ENCODE data around the gene XYLT1.

The XYLT1 gene

GRCh38 chr16:17224350-17224749, 246.4 kb downstream of the XYLT1 start:
- no peak for DNase-seq (ENCODE audit: low read depth)

DNA sequence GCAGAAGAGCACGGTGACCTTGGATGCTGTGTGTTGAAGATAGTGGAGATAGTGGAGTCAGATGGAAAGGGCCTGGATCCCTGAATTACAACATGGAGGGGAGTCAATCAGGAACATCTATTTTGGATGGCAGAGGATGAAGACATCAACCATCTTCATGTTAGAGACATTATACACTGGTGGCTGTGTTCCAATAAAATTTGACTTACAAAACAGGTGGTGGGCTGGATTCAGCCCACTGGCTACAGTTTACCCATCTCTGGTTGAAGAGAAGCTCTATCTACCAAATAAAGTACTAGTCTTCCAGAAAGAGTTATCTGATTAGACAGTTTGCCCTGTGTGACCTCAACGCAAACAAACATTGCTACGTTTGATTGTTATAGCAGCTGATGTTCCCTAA, 247.2 kb downstream of the XYLT1 start:
- DNase-seq (ENCODE audit: low read depth), result no peak

GRCh38 chr16:17222871-17223401, 247.8 kb downstream of the XYLT1 start:
- DNase-seq (ENCODE audit: low read depth), result no peak

- DNase-seq (ENCODE audit: low read depth), result no peak
Measured at GRCh38 chr16:17219991-17220390, 250.8 kb downstream of the XYLT1 start.

- no peak for DNase-seq (ENCODE audit: low read depth)
Measured at GRCh38 chr16:17215936-17216335, 254.8 kb downstream of the XYLT1 start.

DNA sequence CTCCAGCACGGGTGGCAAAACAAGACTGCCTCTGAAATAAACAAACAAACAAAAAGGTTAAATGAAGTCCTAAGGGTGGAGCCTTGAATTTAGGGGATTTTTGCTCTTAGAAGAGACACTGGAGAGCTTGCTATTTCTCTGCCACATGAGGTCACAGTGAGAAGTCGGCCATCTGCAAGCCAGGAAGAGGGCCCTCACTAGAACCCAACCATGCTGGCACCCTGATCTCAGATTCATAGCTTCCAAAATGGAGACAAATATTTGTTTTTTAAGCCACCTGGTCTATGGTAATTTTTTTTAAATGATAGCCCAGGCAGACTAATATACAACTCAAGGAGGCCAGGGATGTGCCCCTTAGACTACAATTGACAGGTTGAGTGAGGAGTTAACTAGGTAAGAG, 255.5 kb downstream of the XYLT1 start:
- no peak for DNase-seq (ENCODE audit: low read depth)

DNA sequence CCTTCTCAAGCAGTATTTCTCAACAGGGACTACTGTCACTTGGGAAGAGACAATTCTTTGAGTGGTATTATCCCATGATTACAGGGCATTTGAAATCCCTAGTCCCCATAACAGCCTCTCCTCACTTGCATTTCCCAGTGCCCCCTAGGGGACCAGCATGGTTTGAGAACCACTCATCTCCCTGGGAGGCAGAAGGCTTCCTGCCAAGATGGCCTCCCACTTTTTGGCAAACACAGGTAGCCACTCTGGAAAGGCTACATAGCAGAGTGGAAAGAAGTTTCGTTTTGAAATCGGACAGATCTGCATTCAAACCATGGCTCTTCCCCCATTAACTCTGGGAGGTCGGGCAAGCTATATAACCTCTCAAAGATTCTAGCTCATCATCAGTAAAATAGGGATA, 256.8 kb downstream of the XYLT1 start:
- no peak for DNase-seq (ENCODE audit: low read depth)

DNA sequence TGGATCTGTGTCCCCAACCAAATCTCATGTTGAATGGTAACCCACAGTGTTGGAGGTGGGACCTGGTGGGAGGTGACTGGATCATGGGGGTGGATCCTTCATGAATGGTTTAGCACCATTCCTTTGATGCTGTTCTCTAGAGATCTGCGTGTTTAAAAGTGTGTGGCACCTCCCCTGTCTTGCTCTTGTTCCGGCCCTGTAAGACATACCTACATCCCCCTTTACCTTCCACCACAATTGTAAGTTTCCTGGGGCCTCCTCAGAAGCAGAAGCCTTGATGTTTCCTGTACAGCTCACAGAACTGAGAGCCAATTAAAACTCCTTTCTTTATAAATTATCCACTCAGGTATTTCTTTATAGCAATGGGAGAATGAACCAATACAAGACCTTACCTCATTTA, 257.7 kb downstream of the XYLT1 start:
- DNase-seq (ENCODE audit: low read depth), result no peak

- no peak for DNase-seq (ENCODE audit: low read depth)
Measured at GRCh38 chr16:17212606-17213005, 258.2 kb downstream of the XYLT1 start.

DNA sequence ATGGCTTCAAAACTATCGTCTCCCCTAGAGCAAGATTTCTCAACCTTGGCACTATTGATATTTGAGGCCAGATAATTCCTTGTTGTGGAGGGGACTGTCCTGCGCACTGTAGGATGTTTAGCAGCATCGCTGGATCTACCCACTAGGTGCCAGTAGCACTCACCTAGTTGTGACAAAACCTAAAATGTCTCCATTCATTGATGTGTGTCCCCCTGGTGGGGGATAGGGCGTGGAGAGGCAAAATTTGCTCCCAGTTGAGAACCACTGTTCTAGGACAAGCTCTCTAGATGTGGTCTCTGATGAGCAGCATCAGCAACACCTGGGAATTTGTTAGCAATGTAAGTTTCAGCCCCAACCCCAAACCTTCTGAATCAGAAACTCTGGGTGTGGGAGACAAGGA, 259.0 kb downstream of the XYLT1 start:
- DNase-seq (ENCODE audit: low read depth), result no peak

DNA sequence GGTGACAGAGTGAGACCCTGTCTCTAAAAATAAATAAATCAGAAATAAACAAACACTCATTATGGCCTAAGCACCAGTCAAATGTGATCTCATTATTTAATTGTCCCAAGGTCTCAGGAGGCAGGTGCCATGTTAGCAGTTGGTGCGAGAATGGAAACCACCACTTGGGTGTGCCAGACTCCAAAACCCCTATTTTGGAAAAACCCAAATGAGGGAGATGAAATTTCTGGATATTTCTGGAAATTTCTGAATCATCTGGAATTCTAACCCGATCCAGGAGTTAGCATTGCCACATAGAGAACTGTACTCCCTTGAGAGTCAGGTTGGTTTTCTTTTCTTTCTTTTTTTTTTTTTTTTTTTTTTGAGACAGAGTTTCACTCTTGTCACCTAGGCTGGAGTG, 264.0 kb downstream of the XYLT1 start:
- peak; percentile 4 for DNase-seq (ENCODE audit: low read depth)

DNA sequence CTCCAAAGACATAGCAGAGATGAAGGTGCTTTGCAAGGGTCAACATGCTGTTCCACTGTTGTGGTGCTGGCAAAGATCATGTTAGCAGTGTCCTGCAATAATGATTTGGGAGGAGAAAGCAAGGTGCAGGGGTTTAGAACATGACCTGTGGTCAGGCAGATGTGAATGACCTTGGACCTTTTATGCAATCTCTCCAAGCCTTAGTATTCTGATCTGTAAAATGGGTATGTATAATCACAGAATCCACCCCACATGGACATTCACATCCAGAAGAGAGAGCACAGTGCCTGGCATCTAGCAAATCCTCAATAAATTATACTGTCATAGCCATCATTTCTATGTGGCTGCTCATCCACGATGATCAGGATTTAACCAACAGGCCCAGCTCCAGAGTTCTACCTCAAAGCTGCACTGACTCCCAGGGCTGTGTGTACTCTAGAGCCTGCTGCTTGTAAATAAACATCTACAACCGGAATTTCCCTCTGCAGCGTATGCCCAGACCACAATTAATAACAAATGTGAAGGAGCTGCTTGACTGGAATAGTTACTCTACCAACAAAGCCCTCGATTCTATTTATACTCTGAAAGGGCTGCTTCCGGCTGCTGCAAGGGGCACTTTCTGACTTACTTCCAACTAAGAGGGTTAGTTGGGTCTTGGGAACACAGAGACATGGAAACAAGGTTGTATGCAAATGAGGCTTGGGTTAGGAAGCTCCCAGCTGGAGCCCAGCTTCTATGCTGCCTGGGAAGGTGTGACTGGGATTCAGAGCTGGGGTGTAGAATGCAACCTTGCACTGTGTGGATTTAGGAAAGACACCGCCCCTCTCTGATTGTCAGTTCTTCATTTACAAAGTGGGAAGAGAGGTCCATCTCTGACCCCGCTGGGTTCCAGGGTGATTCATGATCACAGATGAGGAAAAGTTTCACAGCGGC, 265.2 kb downstream of the XYLT1 start:
- DNase-seq (ENCODE audit: low read depth), result peak; percentile 76

DNA sequence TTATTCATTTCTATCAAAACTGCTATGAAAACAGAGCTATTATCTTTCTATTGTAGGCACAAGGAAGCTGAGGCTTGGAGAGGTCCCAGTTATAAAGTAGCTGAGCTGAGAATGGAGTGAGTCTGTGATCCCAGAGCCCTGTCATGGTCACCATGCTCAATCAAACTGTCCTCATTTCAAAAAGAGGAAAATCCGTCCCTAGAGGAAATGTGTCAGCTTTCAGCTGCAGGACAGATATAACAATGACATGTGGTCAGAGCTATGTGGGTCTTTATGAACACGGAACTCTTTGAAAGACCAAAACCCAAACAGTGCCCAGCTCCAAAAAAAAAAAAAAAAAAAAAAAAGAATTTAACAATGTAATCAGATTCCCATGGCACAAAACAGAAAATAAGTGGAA, 266.1 kb downstream of the XYLT1 start:
- no peak for DNase-seq (ENCODE audit: low read depth)

- no peak for DNase-seq (ENCODE audit: low read depth)
Measured at GRCh38 chr16:17204206-17204605, 266.6 kb downstream of the XYLT1 start.

DNA sequence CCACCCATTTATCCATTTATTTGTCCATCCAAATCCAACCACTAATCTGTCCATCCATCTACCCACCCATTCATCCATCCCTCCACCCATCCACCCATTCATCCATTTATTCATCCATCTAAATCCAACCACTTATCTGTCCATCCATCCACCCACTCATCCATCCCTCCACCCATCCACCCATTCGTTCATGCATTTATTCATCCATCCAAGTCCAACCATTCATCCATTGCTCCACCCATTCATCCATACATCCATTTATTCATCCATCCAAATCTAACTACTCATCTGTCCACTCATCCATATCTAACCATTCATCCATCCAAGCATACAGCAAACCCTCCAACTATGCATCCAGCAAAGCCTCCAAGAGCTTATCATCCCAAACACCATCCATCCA, 267.3 kb downstream of the XYLT1 start:
- no peak for DNase-seq (ENCODE audit: low read depth)

DNA sequence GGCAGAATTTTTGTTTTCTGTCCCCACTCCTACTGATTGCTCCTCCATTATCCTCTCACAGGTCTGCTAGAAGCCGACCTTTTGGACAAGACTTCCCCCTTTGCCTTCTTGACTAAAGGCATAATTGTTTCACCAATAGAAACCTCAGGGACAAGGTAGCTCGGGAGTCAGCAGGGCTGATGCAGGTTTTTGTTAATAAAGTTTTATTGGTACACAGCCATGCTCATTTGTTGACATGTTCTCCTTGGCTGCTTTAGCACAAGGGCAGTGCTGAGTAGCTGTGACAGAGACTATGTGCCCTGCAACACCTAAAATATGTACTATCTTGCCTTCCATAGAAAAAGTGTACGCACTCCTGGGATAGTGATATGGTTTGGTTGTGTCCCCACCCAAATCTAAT, 271.6 kb downstream of the XYLT1 start:
- no peak for DNase-seq (ENCODE audit: low read depth)

DNA sequence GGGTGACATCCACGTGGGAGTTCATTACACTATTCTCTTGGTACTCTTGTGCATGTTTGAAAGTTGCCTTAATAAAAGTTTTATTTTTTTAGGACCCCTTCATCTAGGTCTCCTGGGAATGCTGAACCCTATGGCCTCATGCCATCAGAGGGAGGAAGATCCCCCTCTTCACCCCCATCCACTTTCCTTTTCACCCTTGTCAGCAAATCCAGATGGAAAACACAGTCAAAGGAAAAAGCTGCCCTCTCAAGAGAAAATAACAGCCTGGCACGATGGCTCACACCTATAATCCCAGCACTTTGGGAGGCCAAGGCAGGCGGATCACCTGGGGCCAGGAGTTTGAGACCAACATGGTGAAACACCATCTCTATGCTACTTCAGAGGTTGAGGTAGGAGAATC, 274.2 kb downstream of the XYLT1 start:
- DNase-seq (ENCODE audit: low read depth), result no peak

GRCh38 chr16:17194190-17194780, 276.5 kb downstream of the XYLT1 start:
- no peak for DNase-seq (ENCODE audit: low read depth)

DNA sequence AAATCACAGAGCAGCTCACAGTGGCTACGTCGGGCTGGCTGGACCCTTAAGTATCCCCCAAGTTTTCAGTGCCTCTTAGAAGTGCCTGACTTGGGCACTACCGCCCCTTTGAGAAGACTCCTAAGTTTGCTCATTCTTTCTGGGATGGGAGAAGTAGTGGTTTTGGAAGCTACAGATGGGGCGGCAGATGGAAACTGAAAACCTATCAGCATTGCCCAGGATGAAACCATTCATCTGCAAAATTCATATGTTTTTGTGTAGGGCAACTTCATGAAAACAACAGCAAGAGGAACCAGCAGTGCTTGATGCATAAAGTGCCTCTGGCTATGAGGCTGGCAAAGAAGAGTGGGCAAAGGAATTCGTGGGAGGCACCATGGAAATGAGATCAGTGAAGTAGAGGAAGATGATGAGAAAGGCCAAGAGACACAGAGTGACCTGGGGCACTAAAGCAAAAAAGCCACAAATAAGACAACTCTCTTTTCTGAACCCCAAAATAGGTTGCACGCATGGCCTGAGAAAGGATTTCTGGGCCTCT, 277.1 kb downstream of the XYLT1 start:
- no peak for DNase-seq (ENCODE audit: low read depth)

GRCh38 chr16:17184026-17184425, 286.7 kb downstream of the XYLT1 start:
- no peak for DNase-seq (ENCODE audit: low read depth)

- DNase-seq (ENCODE audit: low read depth), result no peak
Measured at GRCh38 chr16:17177959-17178905, 292.5 kb downstream of the XYLT1 start.

Measured in fibroblast of gingiva (primary cell).